Measurements from ENCODE around the gene TMPRSS6.

The TMPRSS6 gene

DNA sequence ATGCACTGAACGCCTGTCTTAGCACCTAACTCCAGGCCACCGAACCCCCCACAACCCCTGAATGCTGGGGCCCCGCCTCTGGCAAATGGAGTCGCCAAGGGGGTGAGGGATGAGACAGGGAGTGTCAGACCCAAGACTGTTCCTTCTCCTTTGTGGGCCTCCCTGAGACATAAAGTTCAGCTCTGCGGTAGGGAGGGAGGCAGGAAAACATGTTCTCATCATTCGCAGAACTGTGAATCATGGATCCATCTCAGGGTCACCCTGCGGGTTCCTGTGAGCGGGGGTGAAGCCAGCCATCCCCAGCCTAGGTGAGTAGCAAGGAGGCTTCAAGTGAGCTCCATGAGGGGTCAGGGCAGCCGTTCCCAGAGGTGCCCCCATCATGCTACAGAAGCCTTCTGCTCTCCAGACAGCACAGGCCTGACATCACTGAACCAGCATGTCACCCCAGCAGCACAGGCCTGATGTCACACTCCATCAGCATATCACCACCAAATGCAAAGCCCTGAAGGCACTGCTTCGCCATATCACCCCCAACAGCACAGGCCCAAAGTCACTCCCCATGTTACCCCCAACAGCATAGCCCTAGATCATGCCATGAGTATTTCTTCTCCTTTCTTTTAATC lies 27.2 kb downstream of the TMPRSS6 start:
- H3K27me3 ChIP-seq (ENCODE audit: insufficient read depth, low read depth, severe bottlenecking), result no peaks in the 10 kb centered on the region
- H3K9me3 ChIP-seq (ENCODE audit: severe bottlenecking), result no peaks in the 10 kb centered on the region
- DNase-seq, result no peak
- TF ChIP-seq, protein P1, sequence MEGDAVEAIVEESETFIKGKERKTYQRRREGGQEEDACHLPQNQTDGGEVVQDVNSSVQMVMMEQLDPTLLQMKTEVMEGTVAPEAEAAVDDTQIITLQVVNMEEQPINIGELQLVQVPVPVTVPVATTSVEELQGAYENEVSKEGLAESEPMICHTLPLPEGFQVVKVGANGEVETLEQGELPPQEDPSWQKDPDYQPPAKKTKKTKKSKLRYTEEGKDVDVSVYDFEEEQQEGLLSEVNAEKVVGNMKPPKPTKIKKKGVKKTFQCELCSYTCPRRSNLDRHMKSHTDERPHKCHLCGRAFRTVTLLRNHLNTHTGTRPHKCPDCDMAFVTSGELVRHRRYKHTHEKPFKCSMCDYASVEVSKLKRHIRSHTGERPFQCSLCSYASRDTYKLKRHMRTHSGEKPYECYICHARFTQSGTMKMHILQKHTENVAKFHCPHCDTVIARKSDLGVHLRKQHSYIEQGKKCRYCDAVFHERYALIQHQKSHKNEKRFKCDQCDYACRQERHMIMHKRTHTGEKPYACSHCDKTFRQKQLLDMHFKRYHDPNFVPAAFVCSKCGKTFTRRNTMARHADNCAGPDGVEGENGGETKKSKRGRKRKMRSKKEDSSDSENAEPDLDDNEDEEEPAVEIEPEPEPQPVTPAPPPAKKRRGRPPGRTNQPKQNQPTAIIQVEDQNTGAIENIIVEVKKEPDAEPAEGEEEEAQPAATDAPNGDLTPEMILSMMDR (IDR thresholded peaks at IDR 0.05; ENCODE audit: low read depth, low read length), result no peak
- H3K27ac ChIP-seq, result no peak overlapping the region
- no peaks in the 10 kb centered on the region for H3K36me3 ChIP-seq
- no peak overlapping the region for H3K4me3 ChIP-seq (ENCODE audit: low read depth, low read length)

DNA sequence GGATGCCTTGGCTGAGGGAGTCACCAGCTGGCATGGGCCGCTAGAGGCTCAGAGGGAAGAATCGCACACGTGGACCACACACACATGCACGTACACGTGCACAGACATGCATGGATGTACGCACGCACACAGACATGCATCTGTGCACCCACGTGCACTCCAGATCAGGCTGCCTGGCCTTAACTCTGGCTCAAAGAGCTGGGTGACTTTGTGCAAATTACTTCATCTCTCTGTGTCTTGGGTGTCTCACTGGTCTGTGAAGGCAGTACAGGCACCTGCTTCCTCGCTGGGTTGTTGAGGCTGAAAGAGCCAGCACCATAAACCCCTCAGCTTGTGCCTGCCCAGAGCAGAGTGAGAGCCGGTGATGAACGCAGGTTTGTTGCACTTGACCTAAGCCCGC lies 28.7 kb downstream of the TMPRSS6 start:
- Histone ChIP-seq H3K4me3 (ENCODE audit: low read depth, low read length) (no peak overlapping the region), H3K27ac (no peak overlapping the region), H3K36me3 (no peaks in the 10 kb centered on the region), H3K27me3 (ENCODE audit: insufficient read depth, low read depth, severe bottlenecking) (no peaks in the 10 kb centered on the region), H3K9me3 (ENCODE audit: severe bottlenecking) (no peaks in the 10 kb centered on the region)
- TF ChIP-seq, protein P1 (IDR thresholded peaks at IDR 0.05; ENCODE audit: low read depth, low read length), result no peak
- no peak for DNase-seq

DNA sequence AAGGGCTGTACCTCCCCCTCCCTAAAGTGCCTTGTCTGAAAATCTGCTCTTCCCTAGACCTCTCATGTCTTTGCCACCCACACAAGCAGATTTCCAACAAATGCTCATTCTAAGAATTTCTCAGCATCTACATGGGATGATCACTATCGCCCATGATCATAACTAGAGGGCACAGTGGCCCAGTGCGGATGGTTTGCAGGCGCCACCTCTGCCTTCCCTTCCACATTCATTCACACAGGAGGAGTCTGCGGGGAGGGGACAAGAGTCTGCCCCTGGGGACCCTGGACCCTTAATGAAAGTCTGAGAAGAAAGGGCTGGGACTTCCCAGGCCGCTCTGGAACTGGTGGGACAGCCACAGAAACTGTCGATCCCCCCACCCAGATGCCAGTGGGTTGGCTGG lies 29.1 kb downstream of the TMPRSS6 start:
- TF ChIP-seq, protein P1 (IDR thresholded peaks at IDR 0.05; ENCODE audit: low read depth, low read length), result no peak
- Histone ChIP-seq H3K36me3 (no peaks in the 10 kb centered on the region), H3K27ac (no peak overlapping the region), H3K4me3 (ENCODE audit: low read depth, low read length) (no peak overlapping the region), H3K27me3 (ENCODE audit: insufficient read depth, low read depth, severe bottlenecking) (no peaks in the 10 kb centered on the region), H3K9me3 (ENCODE audit: severe bottlenecking) (no peaks in the 10 kb centered on the region)
- no peak for DNase-seq

DNA sequence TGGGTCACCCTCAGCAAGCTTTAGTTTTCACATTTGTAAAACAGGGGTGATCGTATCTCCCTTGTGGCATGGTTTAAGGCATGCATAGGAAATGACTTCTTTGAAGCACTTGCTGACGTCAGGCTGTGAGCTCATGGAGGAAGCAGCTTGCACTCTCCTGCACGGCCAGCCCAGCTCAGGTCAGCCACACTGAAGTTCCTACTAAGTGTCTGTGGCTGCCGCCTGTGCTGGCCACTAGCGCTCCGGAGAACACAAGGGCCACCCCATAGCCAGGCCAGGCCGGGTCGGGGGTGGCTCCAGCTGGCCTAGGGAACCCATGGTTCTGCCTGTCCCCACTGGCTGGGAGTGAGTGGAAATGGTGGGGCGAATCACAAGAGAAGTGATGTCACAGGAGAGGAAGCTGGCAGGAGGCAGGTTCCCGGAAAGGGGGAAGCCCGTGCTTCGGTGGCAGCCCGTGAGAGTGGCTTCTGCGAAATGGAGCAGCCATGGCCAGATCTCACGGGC lies 29.8 kb downstream of the TMPRSS6 start:
- no peaks in the 10 kb centered on the region for H3K9me3 ChIP-seq (ENCODE audit: severe bottlenecking)
- no peak overlapping the region for H3K4me3 ChIP-seq (ENCODE audit: low read depth, low read length)
- no peaks in the 10 kb centered on the region for H3K27me3 ChIP-seq (ENCODE audit: insufficient read depth, low read depth, severe bottlenecking)
- H3K27ac ChIP-seq, result no peak overlapping the region
- no peak for DNase-seq
- no peaks in the 10 kb centered on the region for H3K36me3 ChIP-seq
- TF ChIP-seq, protein P1 (IDR thresholded peaks at IDR 0.05; ENCODE audit: low read depth, low read length), result no peak

DNA sequence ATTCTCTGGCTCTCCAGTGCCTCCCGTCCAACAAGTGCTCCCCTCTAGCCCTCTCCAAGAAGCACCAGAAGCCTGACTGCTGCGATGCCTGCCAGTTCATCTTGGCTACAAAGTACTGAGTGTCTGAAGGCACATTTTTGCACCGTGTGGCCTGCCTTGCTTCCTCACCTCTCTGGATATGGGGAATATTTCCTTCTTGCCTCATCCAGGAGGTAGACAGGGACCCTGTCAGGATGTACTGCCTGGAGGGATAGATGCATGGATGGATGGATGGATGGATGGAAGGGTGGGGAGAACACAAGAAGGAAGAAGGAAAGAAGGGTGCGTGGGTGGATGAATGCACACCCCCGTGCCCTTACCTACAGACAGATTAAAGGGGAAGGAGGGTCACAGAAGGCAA lies 30.4 kb downstream of the TMPRSS6 start:
- H3K27ac ChIP-seq, result no peak overlapping the region
- H3K27me3 ChIP-seq (ENCODE audit: insufficient read depth, low read depth, severe bottlenecking), result no peaks in the 10 kb centered on the region
- no peaks in the 10 kb centered on the region for H3K9me3 ChIP-seq (ENCODE audit: severe bottlenecking)
- H3K4me3 ChIP-seq (ENCODE audit: low read depth, low read length), result no peak overlapping the region
- H3K36me3 ChIP-seq, result no peaks in the 10 kb centered on the region
- DNase-seq, result no peak
- TF ChIP-seq, protein P1 (IDR thresholded peaks at IDR 0.05; ENCODE audit: low read depth, low read length), result no peak

Measured in WERI-Rb-1 (cell line).